NCI-H2107 treated with DMSO at 0.1 percent for 48 hours (cell line): Measurements from ENCODE around the gene RGMB.
"Not testable (repeated sequence)": the region's sequence is repeated elsewhere in the genome, so short reads cannot be mapped to it uniquely, and the experiment has no call there.

Source experiments
- DNase-seq: peaks from one replicate; lab custom pipeline; 2025; ENCODE audit not compliant: unreplicated experiment; lab: John Stamatoyannopoulos, UW

RGMB gene

GRCh38 chr5:98773464-98774191, at the start of gene RGMB:
TSS of gene RGMB (plus strand) at chr5:98773663. CDS start at chr5:98774071, 408 bp downstream.
- peak; percentile 88 for DNase-seq

- no peak for DNase-seq
Observed at GRCh38 chr5:98726258-98726657, 47.2 kb upstream of the RGMB start.

- no peak for DNase-seq
Observed at GRCh38 chr5:98727686-98728085, 45.8 kb upstream of the RGMB start.

- no peak for DNase-seq
Observed at GRCh38 chr5:98734646-98735045, 38.8 kb upstream of the RGMB start.

- DNase-seq = no peak
Observed at GRCh38 chr5:98735806-98736507, 37.5 kb upstream of the RGMB start.

GRCh38 chr5:98736753-98737152, 36.7 kb upstream of the RGMB start:
- no peak for DNase-seq

- not testable (repeated sequence) for DNase-seq
Observed at GRCh38 chr5:98737441-98737840, 36.0 kb upstream of the RGMB start.

GRCh38 chr5:98738481-98739149, 34.8 kb upstream of the RGMB start:
- not testable (repeated sequence) for DNase-seq

- no peak for DNase-seq
Observed at GRCh38 chr5:98741926-98742325, 31.5 kb upstream of the RGMB start.

GRCh38 chr5:98742396-98743073, 30.9 kb upstream of the RGMB start:
- no peak for DNase-seq

- not testable (repeated sequence) for DNase-seq
Observed at GRCh38 chr5:98748259-98748658, 25.2 kb upstream of the RGMB start.

- no peak for DNase-seq
Observed at GRCh38 chr5:98749046-98749445, 24.4 kb upstream of the RGMB start.

- no peak for DNase-seq
Observed at GRCh38 chr5:98750693-98751092, 22.8 kb upstream of the RGMB start.

GRCh38 chr5:98752331-98752730, 21.1 kb upstream of the RGMB start:
- DNase-seq = not testable (repeated sequence)

GRCh38 chr5:98752801-98753200, 20.7 kb upstream of the RGMB start:
- DNase-seq = not testable (repeated sequence)

GRCh38 chr5:98753507-98753906, 20.0 kb upstream of the RGMB start:
- no peak for DNase-seq

- DNase-seq = no peak
Observed at GRCh38 chr5:98755406-98755805, 18.1 kb upstream of the RGMB start.

- no peak for DNase-seq
Observed at GRCh38 chr5:98757978-98758377, 15.5 kb upstream of the RGMB start.

- no peak for DNase-seq
Observed at GRCh38 chr5:98763001-98763630, 10.3 kb upstream of the RGMB start.

GRCh38 chr5:98765815-98766214, 7.6 kb upstream of the RGMB start:
- DNase-seq = no peak

GRCh38 chr5:98767581-98767980, 5.9 kb upstream of the RGMB start:
- no peak for DNase-seq
